ENCODE results near the gene EPHA5.

The EPHA5 gene

GRCh38 chr4:65340382-65341109 is 329.7 kb downstream of the EPHA5 start:
- no peak overlapping the region for H3K4me3 ChIP-seq (replicated peaks; ENCODE audit: insufficient read depth, low read length)
- no peak for DNase-seq (ENCODE audit: low read depth in 1 of 2, low spot score in 1 of 2)
- no peak overlapping the region for H3K27ac ChIP-seq (replicated peaks)
- no peak for TF ChIP-seq REST (IDR thresholded peaks at IDR 0.05; ENCODE audit: insufficient replicate concordance, low read depth)
- no peak for TF ChIP-seq POLR2AphosphoS5 (IDR thresholded peaks at IDR 0.05; ENCODE audit: low read depth)
- no peak for TF ChIP-seq GABPA (IDR thresholded peaks at IDR 0.05; ENCODE audit: low read depth)
- no peak for TF ChIP-seq CTCF (IDR thresholded peaks at IDR 0.05; ENCODE audit: insufficient read depth, low read length)
- TF ChIP-seq SPI1 (IDR thresholded peaks at IDR 0.05; ENCODE audit: borderline replicate concordance, low read depth), result no peak
- no peaks in the 10 kb centered on the region for H3K27me3 ChIP-seq (ENCODE audit: insufficient read depth, poor library complexity, severe bottlenecking)

GRCh38 chr4:65337371-65337770 is 332.9 kb downstream of the EPHA5 start:
- TF ChIP-seq SPI1 (IDR thresholded peaks at IDR 0.05; ENCODE audit: borderline replicate concordance, low read depth) (no peak), POLR2AphosphoS5 (IDR thresholded peaks at IDR 0.05; ENCODE audit: low read depth) (no peak), CTCF (IDR thresholded peaks at IDR 0.05; ENCODE audit: insufficient read depth, low read length) (no peak), REST (IDR thresholded peaks at IDR 0.05; ENCODE audit: insufficient replicate concordance, low read depth) (no peak), GABPA (IDR thresholded peaks at IDR 0.05; ENCODE audit: low read depth) (no peak)

GRCh38 chr4:65336465-65336864 is 333.8 kb downstream of the EPHA5 start:
- Histone ChIP-seq H3K27ac (replicated peaks) (no peak overlapping the region), H3K4me3 (replicated peaks; ENCODE audit: insufficient read depth, low read length) (no peak overlapping the region), H3K27me3 (ENCODE audit: insufficient read depth, poor library complexity, severe bottlenecking) (no peaks in the 10 kb centered on the region)
- TF ChIP-seq REST (IDR thresholded peaks at IDR 0.05; ENCODE audit: insufficient replicate concordance, low read depth) (no peak), POLR2AphosphoS5 (IDR thresholded peaks at IDR 0.05; ENCODE audit: low read depth) (no peak), CTCF (IDR thresholded peaks at IDR 0.05; ENCODE audit: insufficient read depth, low read length) (no peak), GABPA (IDR thresholded peaks at IDR 0.05; ENCODE audit: low read depth) (no peak), SPI1 (IDR thresholded peaks at IDR 0.05; ENCODE audit: borderline replicate concordance, low read depth) (no peak)
- no peak for DNase-seq (ENCODE audit: low read depth in 1 of 2, low spot score in 1 of 2)

More at GRCh38 chr4:65337371-65337770, 332.9 kb downstream of the EPHA5 start:
- no peak overlapping the region for H3K4me3 ChIP-seq (replicated peaks; ENCODE audit: insufficient read depth, low read length)
- H3K27ac ChIP-seq (replicated peaks), result no peak overlapping the region
- DNase-seq (ENCODE audit: low read depth in 1 of 2, low spot score in 1 of 2), result no peak
- no peaks in the 10 kb centered on the region for H3K27me3 ChIP-seq (ENCODE audit: insufficient read depth, poor library complexity, severe bottlenecking)
